Measurements from ENCODE around the gene ZSCAN20. TPM values are rescaled to one million over a fixed set of nuclear protein-coding genes. Genes with fewer than 3 reads are reported as not detected.

The ZSCAN20 gene
- total and polyA plus RNA-seq, 2 experiments from 2014 or later = 0.91 to 4.9 TPM

DNA sequence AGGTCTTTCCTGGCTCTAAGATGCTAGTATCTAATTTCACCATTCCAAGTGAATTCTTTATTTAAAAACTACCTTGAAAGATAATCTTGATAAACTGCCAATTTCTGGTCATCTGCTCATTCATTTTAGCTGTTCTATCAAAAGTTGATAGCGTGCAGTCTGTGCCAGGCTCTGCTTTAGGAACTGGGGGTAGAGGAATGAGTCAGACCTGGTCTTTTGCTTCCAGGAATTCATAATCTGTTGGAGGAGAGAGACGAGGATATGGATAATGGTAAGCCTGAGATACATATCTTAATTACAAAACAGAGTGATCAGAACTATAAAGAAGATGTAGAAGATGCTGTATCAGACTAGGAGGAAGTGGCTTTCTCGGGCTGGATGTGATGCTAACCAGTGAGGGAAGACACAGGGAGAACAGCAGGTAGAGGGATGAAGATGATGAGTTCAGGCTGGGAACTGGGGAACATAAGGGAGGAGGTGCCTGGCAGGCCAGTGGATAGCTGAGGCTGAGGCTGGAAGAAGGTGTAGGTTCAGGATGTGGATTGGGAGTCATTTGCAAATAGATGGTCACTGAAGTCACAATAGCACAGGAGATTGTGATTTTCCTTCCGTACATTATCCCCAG is 29.3 kb upstream of the ZSCAN20 start:
- no peak for DNase-seq (ENCODE audit: low spot score)

More for the DNA sequence above, 29.3 kb upstream of the ZSCAN20 start:
- H3K4me3 ChIP-seq = no peak overlapping the region
- no peaks in the 10 kb centered on the region for H3F3A ChIP-seq (replicated peaks; ENCODE audit: low read depth)
- Mint-ChIP-seq H3K27ac (no peak overlapping the region), H3K27me3 (ENCODE audit: insufficient read depth, low read depth, poor library complexity) (peaks cover 14% of the 10 kb centered on the region), H3K4me1 (peaks cover 13% of the 10 kb centered on the region), H3K36me3 (ENCODE audit: low read depth) (no peaks in the 10 kb centered on the region), H3K9me3 (no peaks in the 10 kb centered on the region), H3K4me3 (no peak overlapping the region)
- H2AFZ ChIP-seq = no peak overlapping the region
- TF ChIP-seq ZNF114 (CRISPR knock-in tag; IDR thresholded peaks at IDR 0.05) (no peak), JUNB (IDR thresholded peaks at IDR 0.05; ENCODE audit: unreplicated experiment) (no peak), CTCF (conservative IDR thresholded peaks at IDR 0.05; ENCODE audit: low read depth in 2 of 2) (no peak), STAT1 (IDR thresholded peaks at IDR 0.05; ENCODE audit: unreplicated experiment) (no peak), REST (IDR thresholded peaks at IDR 0.05; ENCODE audit: unreplicated experiment) (no peak), CREB1 (CRISPR knock-in tag; IDR thresholded peaks at IDR 0.05; ENCODE audit: low read depth) (no peak), EZH2phosphoT487 (IDR thresholded peaks at IDR 0.05; ENCODE audit: unreplicated experiment) (no peak), POLR2AphosphoS5 (IDR thresholded peaks at IDR 0.05; ENCODE audit: low read depth) (no peak), ZNF331 (CRISPR knock-in tag; IDR thresholded peaks at IDR 0.05; ENCODE audit: low read depth) (no peak), NANOG (IDR thresholded peaks at IDR 0.05; ENCODE audit: borderline replicate concordance) (no peak), EZH2 (IDR thresholded peaks at IDR 0.05; ENCODE audit: low read depth, unreplicated experiment) (no peak), ETS1 (IDR thresholded peaks at IDR 0.05) (no peak)
- TF ChIP-seq, protein P1, sequence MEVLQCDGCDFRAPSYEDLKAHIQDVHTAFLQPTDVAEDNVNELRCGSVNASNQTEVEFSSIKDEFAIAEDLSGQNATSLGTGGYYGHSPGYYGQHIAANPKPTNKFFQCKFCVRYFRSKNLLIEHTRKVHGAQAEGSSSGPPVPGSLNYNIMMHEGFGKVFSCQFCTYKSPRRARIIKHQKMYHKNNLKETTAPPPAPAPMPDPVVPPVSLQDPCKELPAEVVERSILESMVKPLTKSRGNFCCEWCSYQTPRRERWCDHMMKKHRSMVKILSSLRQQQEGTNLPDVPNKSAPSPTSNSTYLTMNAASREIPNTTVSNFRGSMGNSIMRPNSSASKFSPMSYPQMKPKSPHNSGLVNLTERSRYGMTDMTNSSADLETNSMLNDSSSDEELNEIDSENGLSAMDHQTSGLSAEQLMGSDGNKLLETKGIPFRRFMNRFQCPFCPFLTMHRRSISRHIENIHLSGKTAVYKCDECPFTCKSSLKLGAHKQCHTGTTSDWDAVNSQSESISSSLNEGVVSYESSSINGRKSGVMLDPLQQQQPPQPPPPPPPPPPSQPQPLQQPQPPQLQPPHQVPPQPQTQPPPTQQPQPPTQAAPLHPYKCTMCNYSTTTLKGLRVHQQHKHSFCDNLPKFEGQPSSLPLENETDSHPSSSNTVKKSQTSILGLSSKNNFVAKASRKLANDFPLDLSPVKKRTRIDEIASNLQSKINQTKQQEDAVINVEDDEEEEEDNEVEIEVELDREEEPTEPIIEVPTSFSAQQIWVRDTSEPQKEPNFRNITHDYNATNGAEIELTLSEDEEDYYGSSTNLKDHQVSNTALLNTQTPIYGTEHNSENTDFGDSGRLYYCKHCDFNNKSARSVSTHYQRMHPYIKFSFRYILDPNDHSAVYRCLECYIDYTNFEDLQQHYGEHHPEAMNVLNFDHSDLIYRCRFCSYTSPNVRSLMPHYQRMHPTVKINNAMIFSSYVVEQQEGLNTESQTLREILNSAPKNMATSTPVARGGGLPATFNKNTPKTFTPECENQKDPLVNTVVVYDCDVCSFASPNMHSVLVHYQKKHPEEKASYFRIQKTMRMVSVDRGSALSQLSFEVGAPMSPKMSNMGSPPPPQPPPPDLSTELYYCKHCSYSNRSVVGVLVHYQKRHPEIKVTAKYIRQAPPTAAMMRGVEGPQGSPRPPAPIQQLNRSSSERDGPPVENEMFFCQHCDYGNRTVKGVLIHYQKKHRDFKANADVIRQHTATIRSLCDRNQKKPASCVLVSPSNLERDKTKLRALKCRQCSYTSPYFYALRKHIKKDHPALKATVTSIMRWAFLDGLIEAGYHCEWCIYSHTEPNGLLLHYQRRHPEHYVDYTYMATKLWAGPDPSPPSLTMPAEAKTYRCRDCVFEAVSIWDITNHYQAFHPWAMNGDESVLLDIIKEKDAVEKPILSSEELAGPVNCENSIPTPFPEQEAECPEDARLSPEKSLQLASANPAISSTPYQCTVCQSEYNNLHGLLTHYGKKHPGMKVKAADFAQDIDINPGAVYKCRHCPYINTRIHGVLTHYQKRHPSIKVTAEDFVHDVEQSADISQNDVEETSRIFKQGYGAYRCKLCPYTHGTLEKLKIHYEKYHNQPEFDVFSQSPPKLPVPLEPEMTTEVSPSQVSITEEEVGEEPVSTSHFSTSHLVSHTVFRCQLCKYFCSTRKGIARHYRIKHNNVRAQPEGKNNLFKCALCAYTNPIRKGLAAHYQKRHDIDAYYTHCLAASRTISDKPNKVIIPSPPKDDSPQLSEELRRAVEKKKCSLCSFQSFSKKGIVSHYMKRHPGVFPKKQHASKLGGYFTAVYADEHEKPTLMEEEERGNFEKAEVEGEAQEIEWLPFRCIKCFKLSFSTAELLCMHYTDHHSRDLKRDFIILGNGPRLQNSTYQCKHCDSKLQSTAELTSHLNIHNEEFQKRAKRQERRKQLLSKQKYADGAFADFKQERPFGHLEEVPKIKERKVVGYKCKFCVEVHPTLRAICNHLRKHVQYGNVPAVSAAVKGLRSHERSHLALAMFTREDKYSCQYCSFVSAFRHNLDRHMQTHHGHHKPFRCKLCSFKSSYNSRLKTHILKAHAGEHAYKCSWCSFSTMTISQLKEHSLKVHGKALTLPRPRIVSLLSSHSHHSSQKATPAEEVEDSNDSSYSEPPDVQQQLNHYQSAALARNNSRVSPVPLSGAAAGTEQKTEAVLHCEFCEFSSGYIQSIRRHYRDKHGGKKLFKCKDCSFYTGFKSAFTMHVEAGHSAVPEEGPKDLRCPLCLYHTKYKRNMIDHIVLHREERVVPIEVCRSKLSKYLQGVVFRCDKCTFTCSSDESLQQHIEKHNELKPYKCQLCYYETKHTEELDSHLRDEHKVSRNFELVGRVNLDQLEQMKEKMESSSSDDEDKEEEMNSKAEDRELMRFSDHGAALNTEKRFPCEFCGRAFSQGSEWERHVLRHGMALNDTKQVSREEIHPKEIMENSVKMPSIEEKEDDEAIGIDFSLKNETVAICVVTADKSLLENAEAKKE (CRISPR knock-in tag; IDR thresholded peaks at IDR 0.05) = no peak
- H3K4me1 ChIP-seq (ENCODE audit: insufficient read depth) = no peaks in the 10 kb centered on the region; the same call in 1 of the 2 replicates
- no peak; the same call in 2 of the 3 replicates for ATAC-seq
- no peaks in the 10 kb centered on the region for H3K27me3 ChIP-seq (ENCODE audit: insufficient read depth)
- no peak overlapping the region for H3K27ac ChIP-seq (ENCODE audit: low read depth)
- H3K79me2 ChIP-seq (replicated peaks; ENCODE audit: insufficient read depth) = no peaks in the 10 kb centered on the region
- 0 out of 2 replicates have a peak, but pooled peaks cover 4% of the 10 kb centered on the region for H3K9me2 ChIP-seq (ENCODE audit: insufficient read depth)
- H3K4me2 ChIP-seq = no peak overlapping the region
- no peaks in the 10 kb centered on the region for H3K36me3 ChIP-seq (ENCODE audit: insufficient read depth)
- no peaks in the 10 kb centered on the region for H4K20me1 ChIP-seq (replicated peaks; ENCODE audit: insufficient read depth)

All from GM23338 (cell line).